DMS153 (cell line): ENCODE measurements around the gene LRRIQ1.
A peak's percentile ranks its signal among the peaks of the same experiment; 100 is the strongest.
"Not testable (repeated sequence)": the region's sequence is repeated elsewhere in the genome, so short reads cannot be mapped to it uniquely, and the experiment has no call there.

Experiments used
- DNase-seq: peaks from one replicate; lab custom pipeline; 2025; lab: John Stamatoyannopoulos, UW

LRRIQ1 gene

DNA sequence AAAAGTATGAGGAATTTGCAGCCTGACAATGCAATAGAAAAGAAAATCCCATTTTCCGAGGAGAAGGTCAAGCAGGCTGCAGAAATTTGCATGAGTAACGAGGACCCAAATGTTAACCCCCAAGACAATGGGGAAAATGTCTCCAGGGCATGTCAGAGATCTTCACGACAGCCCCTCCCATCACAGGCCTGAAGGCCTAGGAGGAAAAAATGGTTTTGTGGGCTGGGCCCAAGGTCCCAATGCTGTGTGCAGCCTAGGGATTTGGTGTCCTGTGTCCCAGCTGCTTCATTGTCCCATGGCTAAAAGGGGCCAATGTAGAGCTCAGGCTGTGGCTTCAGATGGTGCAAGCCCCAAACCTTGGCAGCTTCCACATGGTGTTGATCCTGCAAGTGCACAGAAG is 167.7 kb downstream of the LRRIQ1 start:
- DNase-seq = not testable (repeated sequence)

DNA sequence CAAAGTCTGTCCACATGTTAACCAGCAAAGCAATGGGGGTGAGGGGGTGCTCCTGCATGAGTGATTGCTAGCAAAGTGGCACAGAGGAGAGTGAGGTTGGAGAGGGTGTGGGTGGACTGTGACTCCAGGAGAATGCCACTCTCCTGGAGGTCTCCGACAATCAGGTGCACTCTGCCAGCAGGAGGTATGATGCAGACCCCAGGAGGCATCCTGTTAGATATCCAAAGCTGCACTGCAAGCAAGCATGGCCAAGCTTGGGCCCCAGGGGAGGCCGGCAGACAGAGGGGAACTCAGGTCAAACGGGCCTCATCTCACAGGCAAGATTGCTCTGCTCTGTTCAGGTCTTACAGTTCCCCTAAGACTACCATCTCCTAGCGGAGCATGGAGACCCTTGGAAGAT is 170.4 kb downstream of the LRRIQ1 start:
- no peak for DNase-seq

- DNase-seq = not testable (repeated sequence)
Measured at GRCh38 chr12:85224339-85224738, 188.2 kb downstream of the LRRIQ1 start.

- DNase-seq = no peak
Measured at GRCh38 chr12:85225501-85225900, 189.3 kb downstream of the LRRIQ1 start.

DNA sequence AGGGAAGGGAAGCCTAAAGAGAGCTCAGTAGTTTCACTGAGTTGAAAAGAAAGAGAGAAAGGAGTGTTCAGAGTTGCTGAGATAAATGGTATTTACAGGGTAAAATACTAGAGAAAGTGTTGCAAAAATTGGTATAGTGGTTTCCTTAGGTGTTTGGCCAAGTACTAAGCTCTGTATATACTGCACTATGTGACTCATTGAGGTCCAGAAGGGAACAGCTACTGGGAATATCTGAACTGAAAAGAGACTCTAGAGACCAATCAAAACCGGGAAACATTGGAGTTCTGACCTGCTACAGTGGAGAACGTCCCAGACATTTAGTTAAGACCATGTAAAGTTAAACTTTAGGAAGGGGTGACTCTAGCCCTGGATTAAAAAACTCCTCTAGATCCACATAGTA is 201.2 kb downstream of the LRRIQ1 start:
- no peak for DNase-seq

- DNase-seq = no peak
Measured at GRCh38 chr12:85244561-85244960, 208.4 kb downstream of the LRRIQ1 start.

DNA sequence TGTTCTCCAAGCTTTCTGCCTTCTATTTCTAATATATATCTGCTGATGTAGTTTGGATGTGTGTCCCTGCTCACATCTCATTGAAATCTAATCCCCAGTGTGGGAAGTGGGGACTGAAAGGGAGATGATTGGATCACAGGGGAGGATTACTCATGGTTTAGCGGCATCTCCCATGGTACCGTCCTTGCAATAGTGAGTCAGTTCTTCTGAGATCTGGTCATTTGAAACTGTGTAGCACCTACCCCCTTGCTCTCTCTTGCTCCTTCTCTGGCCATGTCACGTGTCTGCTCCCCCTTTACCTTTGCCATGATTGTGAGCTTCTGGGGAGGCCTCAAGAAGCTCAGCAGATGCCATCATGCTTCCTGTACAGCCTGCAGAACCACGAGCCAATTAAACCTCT is 217.7 kb downstream of the LRRIQ1 start:
- DNase-seq = no peak

DNA sequence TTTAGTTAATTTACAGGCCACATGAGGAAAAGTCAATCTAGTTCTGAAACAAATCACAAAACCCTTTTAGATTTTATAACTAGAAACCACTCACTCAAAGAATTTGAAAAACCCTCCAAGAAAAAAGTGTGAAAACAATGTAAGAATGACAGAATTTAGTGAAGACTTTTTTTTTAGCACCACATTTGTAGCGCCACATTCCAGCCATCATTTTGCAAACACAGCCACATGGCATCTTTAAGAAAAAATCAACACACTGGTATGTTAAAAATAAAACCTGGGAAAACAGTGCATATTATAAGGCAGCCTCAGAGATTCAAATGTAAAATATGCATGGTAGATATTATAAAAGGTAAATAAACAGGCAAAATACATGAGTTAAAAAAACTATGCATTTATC is 221.5 kb downstream of the LRRIQ1 start:
- DNase-seq = no peak

DNA sequence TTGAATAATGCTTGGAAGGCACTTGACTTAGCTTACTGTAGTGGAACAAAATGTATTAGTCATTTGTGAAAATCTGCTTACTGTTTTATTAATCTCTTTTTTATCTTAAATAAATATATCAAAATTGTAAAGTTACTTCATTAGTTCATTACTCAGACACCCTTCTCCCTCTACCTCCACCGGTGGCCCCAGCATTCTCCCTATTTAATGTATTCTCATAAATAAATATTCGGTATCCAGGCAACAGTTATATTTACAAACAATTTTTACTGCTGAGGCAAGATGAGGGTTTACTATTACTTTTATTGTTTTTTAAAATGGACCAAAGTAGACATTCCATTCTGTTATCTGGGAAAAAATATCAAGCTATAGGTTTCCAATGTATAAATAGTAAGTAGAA is 224.3 kb downstream of the LRRIQ1 start:
- DNase-seq = no peak

- DNase-seq = no peak
Measured at GRCh38 chr12:85260896-85261295, 224.7 kb downstream of the LRRIQ1 start.

DNA sequence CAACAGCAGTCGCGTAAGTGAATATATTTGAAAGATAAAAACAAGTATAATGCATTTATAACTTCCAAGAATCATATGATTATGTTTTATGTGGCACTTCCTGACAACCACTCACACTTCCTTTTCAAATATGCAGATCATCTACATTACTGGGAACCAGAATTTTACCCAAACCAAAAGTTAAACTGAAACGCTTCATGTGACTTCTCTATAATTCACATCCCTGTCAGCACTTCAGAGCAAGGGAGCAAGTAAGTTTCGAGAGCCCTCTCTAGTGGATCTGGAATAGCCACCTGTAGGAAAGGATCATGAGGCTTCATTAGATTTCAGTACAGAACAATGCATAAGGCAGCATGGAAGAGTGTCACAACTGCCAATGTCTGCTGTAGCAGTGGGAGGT is 230.2 kb downstream of the LRRIQ1 start:
- DNase-seq = no peak

GRCh38 chr12:85273381-85274314 is 237.5 kb downstream of the LRRIQ1 start:
- DNase-seq = no peak

- no peak for DNase-seq
Measured at GRCh38 chr12:85274315-85274651, 238.1 kb downstream of the LRRIQ1 start.

DNA sequence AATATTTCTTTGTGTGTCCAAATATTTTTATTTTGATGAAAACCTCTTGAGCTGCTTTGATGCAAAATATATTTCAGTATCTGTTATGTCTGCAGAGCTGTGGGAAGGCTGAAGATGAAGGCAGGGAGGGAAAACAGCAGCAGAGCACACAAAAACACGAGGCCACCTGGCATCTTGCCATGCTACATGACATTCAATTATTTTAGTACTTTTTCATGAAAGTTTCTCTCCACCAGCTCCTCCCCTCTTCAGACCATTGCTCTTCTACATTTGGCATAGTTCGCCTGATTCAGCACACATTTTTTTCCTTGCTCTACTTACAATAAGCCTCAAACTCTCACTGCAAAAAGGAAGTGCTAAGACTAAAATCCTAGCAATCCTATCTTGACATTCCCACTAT is 239.2 kb downstream of the LRRIQ1 start:
- no peak for DNase-seq

DNA sequence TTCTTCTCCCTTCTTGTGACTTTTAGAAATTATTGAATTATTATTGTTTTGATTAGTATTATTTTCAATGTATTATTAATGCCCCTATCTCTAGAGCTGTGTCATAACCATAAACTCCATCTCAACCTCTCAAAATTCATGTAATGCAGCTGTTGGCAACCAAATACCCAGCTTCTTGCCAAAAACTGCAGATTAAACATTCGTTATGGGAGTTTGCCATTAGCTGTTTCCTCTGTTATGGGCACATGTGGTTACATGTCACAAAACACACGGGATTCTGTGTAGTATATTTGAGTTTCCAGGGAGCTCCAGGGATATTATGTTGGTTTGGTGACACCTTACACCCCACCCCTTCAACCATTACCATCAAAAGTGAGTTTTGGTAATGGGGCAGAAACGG is 241.0 kb downstream of the LRRIQ1 start:
- no peak for DNase-seq

DNA sequence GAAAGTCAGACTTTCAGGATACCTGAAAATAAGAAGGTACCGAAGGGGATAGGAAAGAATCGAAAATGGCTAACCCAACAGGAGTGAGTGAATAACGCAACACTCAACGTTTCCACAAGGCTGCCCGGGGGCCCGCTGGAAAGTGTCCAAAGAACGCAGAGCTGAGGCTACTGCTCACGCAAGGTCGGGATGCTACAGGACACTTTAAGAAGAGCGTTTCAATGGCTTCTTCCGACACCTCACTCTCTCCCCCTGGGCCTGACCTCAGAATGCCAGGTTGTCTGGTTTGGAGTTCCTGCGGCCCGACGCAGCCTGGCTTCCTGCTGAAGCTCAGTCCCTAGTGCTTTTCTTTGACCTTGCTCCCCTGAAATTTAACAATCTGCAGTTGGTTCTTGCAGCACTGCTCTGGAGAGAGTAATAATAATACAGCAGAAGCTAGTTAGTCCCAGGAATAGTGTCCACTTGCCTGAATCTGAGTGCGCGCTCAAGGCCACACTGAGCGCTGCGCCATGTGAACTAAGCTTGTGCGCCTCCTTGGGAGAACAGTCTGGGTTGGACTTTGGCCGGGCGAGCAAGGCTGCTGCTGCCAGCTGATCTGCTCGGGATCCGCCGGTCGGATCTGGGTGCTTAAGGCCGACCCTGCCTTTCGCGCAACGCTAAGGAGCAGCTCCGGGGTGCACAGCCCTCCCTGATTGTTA is 241.9 kb downstream of the LRRIQ1 start:
- no peak for DNase-seq

DNA sequence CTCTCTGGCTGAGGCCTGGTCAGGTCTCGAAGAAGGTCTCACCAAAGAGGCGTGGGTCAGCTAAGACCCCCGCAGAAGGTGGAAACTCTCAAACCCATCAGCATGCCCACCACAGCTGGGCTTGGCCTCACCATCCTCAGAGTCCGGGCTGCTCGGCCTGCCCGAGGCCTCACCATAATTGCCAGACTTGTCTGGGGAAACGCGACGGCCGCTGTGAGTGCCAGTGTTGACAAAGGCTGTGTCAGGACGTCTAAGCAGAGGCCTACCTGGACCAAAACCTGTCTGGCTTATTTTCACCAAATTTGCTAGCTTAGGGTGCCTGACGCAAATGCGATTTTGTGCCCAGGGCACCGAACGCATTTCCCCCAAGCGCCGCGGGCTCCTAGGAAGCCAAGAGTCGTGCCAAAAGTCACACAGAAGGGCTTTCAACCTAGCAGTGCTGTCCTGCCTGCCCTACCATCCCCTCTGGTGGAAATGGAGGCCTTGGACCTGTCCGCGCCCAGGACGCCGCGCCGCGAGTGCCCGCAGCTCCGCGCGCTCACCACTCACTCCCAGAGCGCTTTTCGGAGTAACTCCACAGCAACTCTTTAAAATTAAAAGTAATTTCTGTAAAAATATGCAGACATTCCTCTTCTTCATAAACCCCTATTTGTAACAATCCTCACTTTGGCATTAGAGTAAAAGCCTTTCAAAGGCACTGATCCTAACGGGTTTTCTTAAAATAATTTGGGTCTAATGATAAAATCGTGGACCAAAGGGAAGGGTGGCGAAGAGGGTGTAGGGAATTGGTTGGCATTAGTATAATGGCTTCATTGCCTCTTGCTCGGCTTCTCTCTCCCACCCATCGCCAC is 242.7 kb downstream of the LRRIQ1 start:
- no peak for DNase-seq

- no peak for DNase-seq
Measured at GRCh38 chr12:85279449-85280164, 243.5 kb downstream of the LRRIQ1 start.

DNA sequence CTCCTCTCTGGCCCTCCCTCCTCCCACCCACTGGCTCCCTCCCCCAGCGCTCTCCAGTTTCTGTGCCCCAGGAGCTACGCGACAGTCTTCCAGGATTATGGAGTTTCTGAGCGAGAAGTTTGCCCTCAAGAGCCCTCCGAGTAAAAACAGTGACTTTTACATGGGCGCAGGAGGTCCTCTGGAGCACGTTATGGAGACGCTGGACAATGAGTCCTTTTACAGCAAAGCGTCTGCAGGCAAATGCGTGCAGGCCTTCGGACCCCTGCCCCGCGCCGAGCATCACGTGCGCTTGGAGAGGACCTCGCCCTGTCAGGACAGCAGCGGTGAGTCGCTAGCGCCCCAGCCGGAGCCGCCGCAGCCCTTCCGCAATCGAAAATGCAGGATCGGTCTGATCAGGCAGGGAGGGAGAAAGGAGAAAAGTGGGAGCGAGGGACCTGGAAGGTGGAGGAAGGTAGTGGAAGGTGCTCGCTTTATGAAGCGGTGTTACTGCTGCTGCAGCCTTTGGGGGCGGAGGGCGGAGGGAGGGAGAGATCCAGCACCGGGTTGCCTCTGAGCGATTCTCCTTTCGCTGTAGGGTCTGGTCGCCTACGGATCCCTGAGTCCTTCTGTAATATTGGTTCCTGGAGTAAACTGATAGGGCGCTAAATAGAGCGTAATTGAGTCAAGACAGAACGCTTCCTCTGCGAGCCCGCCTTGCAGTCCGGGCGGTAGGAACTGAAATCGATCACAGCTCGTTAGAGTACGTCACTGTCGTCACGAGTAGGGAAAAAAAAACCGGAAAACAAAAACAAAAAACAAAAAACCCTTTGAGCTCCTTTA is 244.2 kb downstream of the LRRIQ1 start, which contains the start of gene ALX1:
TSS of gene ALX1 (plus strand) at position 56 of the 819 bp plus-strand sequence. CDS start at position 98, 42 bp downstream.
- DNase-seq = peak; percentile 59

DNA sequence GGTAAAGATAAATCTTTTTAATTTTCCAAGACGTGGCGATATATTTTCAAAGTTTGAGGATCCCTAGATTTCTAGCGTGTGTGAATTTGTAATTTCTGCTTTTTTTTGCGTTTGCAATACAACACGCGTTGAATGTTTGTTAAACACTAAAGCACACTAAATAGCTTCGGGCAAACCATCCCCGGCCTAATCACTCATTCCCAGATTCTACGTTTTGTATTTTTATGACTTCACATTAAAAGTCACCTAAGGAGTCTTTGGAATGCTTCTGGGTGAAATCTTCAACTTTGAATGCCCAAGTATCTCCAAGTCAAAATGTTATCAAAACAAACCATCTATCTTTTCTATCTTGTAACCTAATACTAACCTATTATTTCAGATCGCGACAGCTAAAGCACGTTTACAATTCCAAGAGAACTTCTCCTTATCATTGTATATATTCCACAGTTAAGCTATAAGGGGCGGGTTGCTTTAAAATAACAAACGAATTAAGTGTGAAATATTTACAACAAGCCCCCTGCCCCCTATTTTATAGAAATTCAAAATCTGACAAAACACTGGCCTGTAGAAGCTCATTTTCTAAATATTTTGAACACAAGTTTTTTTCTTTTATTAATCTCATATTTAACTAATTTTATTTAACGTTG is 245.0 kb downstream of the LRRIQ1 start:
- no peak for DNase-seq
